Heart right ventricle (tissue), 16 donors: ENCODE data around the gene KDELR3. TPM values are rescaled to one million over a fixed set of nuclear protein-coding genes. Genes with fewer than 3 reads are reported as not detected.

ENCODE experiments used
- ATAC-seq, 8 donors: fragments of 200-7000 bp; cut with Tn5 transposase; one replicate each; pipeline ENCODE4 v1.9.1; 2020; ENCODE audit warnings: mild to moderate bottlenecking in 8 of 8, moderate library complexity in 8 of 8, moderate number of reproducible peaks in 1 of 8
- DNase-seq, 2 donors: peaks; one replicate each; pipeline ENCODE4 v3.0.0-alpha.2; 2020
- H3K27ac ChIP-seq, 10 donors: fragments of 200-600 bp; sonication (generic) in 2 of 10; one replicate each; pipeline versions ENCODE4 v1.5.0 to v1.8.0; 2020 to 2022; ENCODE audit warnings: mild to moderate bottlenecking in 3 of 10
- H3K27me3 ChIP-seq, 7 donors: fragments of 200-600 bp; one replicate each; pipeline ENCODE4 v1.8.0; 2021 to 2022; ENCODE audit warnings: mild to moderate bottlenecking in 2 of 7
- H3K36me3 ChIP-seq, 9 donors: fragments of 200-600 bp; sonication (generic) in 1 of 9; one replicate each; pipeline versions ENCODE4 v1.5.0 to v1.8.0; 2020 to 2022; ENCODE audit warnings: mild to moderate bottlenecking in 2 of 9
- H3K4me1 ChIP-seq, 9 donors: fragments of 200-600 bp; sonication (generic) in 1 of 9; one replicate each; pipeline versions ENCODE4 v1.5.0 to v1.8.0; 2020 to 2022; ENCODE audit warnings: mild to moderate bottlenecking in 4 of 9
- H3K4me3 ChIP-seq, 10 donors: fragments of 200-600 bp; sonication (generic) in 2 of 10; one replicate each; pipeline versions ENCODE4 v1.5.0 to v1.8.0; 2020 to 2022; ENCODE audit warnings: mild to moderate bottlenecking in 7 of 10, moderate library complexity in 2 of 10
- H3K9me3 ChIP-seq, 11 donors: fragments of 200-600 bp in 10 of 11; sonication (generic) in 2 of 11; one replicate each; pipeline versions ENCODE4 v1.5.0 to v1.8.0; 2013 to 2022; ENCODE audit warnings: mild to moderate bottlenecking in 2 of 11, control low read depth in 1 of 11, moderate library complexity in 1 of 11
- WGBS, 2 donors: extraction: QIAGEN DNeasy Blood & Tissue Kit; methylation state at CpG; one replicate each; pipeline ENCODE4 v1.1.7; 2013; ENCODE audit warnings: inconsistent platforms in 1 of 2; 5-methylcytosine and 5-hydroxymethylcytosine counted together
- intact Hi-C, 10 donors: fragments of 100-400 bp; cut with DNase I; formaldehyde crosslinking; loops; one replicate each; pipeline versions ENCODE4 v1.11.1 to v1.14.2; 2022
- polyA plus RNA-seq, 2 donors: library from polyadenylated mRNA; stranded (reverse); fragments of 200-250 nt; gene quantifications; one replicate each; pipeline ENCODE4 v1.2.3, GENCODE V29; 2013
- total RNA-seq, 10 donors: library from RNA; stranded (reverse); fragmentation: NEBNext Ultra II Directional in 3 of 10; extraction: Animal tissue kit (Norgen Biotek cat#: 25700) in 3 of 10; gene quantifications; one replicate each; pipeline versions ENCODE4 v1.2.1 to v1.2.4, GENCODE V29; 2021 to 2023
- TF ChIP-seq, protein P1 (sequence below), 9 donors: fragments of 200-600 bp; sonication (generic) in 2 of 9; IDR thresholded peaks; one replicate each; pipeline versions ENCODE4 v1.5.0 to v1.8.0; 2021 to 2022; ENCODE audit warnings: antibody characterized with exemption in 9 of 9, mild to moderate bottlenecking in 5 of 9, moderate library complexity in 1 of 9
- donor health status: Arrhythmogenic right ventricular cardiomyopathy.
- donor health status: ischemic (EF 13 %, LVEDD 7.1; RV severe dilation, severe dysfunction).
- donor health status: healthy with polysubstance abuse.
- donor health status: DM: no; HTN: yes; CAD: no.
- donor health status: DM: no; HTN: no; CAD: no.
- donor health status: ischemic (EF 25% LVEDD 6.9; RV normal size, moderate dysfunction).
- donor health status: ischemic (EF 25% LVEDD 5.7; RV mildly dilated, moderate dysfunction).
- donor health status: healthy.
- donor health status: DM: yes; HTN: yes; CAD: no.
- donor health status: Ischemic cardiomyopathy.
- donor health status: ischemic (EF 35%, LVEDD 5.7; RV mildly dilated, moderate dysfunction).
- donor health status: nonischemic (EF 11% LVEDD 7.7; RV severe dilation, severe dysfunction).
- donor health status: DM: yes; HTN: yes; CAD: no.
- donor health status: PGD.
- donor health status: ischemic (EF 29% LVEDD 5.4; RV normal size, mild dysfunction).
- donor health status: nonischemic (EF 23%, LVEDD 6.1; RV moderate dilation, normal function).

The KDELR3 gene
- total and polyA plus RNA-seq, 12 donors: 3.4 to 12.9 (median 9.0) TPM

DNA sequence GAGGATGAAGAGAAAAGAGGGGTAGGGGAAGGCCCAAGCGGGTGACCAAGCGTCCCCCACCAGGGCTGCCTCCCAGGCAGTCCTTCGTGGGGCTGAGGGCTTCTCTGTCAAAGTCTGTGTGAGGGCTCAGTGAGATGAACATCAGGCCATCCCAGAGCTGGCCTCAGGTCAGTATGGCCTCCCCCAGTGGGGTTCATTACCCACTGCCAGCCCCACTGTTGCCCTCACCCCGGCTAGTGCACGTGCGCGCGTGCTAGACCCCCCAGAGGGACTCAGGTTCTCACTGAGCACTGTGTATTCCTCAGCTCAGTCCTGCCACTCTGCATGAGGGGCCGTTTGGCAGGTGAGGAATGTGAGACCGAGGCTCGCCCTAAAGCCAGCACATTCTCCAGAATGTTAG is 3.3 kb downstream of the KDELR3 start:
- no peaks in the 10 kb centered on the region for H3K9me3 ChIP-seq
- no peak overlapping the region for H3K4me3 ChIP-seq
- ATAC-seq (no peak), DNase-seq (no peak)
- H3K27me3 ChIP-seq: peaks cover 0 to 29% (median 0%) of the 10 kb centered on the region in 7 donors
- H3K27ac ChIP-seq: no peak overlapping the region
- WGBS, 2 donors: 90 to 93% methylated on average over 11 of the region's 11 CpGs
- H3K4me1 ChIP-seq: peaks cover 0 to 19% (median 14%) of the 10 kb centered on the region in 9 donors
- intact Hi-C loops: loop anchor here in 1 of 10 donors (5.0 kb wide), 1 partner anchor 914 kb away; no protein-coding TSS in a partner anchor
- TF ChIP-seq, protein P1, sequence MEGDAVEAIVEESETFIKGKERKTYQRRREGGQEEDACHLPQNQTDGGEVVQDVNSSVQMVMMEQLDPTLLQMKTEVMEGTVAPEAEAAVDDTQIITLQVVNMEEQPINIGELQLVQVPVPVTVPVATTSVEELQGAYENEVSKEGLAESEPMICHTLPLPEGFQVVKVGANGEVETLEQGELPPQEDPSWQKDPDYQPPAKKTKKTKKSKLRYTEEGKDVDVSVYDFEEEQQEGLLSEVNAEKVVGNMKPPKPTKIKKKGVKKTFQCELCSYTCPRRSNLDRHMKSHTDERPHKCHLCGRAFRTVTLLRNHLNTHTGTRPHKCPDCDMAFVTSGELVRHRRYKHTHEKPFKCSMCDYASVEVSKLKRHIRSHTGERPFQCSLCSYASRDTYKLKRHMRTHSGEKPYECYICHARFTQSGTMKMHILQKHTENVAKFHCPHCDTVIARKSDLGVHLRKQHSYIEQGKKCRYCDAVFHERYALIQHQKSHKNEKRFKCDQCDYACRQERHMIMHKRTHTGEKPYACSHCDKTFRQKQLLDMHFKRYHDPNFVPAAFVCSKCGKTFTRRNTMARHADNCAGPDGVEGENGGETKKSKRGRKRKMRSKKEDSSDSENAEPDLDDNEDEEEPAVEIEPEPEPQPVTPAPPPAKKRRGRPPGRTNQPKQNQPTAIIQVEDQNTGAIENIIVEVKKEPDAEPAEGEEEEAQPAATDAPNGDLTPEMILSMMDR (IDR thresholded peaks at IDR 0.05): no peak
- peaks cover 0 to 8% (median 0%) of the 10 kb centered on the region in 9 donors for H3K36me3 ChIP-seq

DNA sequence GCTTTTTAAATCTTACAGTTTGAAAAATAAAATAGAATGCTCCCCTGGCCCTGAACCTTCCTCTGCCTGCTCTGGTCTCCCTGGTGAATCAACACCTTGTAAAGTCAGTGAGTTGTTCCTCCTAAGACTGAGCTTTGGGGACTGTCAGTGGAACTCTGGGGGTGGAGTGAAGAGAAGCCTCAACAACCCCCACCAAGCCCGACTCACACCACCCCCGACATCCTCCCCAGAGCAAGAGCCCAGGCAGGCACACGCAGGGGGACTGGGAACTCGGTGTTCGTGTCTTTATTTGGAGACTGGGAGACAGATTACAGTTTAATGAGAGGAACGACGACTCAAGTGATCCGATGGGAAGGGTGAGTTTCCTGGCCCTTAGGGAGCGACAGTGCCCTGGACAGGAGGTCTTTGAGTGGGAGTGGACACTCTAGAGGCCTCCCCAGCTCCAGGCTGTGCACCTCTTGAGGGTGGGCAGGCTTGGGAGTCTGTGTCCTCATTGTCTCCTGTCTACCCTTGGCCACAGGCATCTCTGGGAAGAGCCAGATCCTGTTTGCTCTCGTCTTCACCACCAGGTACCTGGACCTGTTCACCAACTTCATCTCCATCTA is 6.2 kb downstream of the KDELR3 start:
- no peak for ATAC-seq
- TF ChIP-seq, protein P1 (IDR thresholded peaks at IDR 0.05): no peak
- Histone ChIP-seq H3K27me3 (peaks cover 0 to under 1% (median 0%) of the 10 kb centered on the region in 7 donors), H3K27ac (no peak overlapping the region), H3K4me1 (peaks cover 0 to 3% (median 0%) of the 10 kb centered on the region in 9 donors), H3K4me3 (no peak overlapping the region), H3K36me3 (peaks cover 0 to 28% (median 0%) of the 10 kb centered on the region in 9 donors), H3K9me3 (no peaks in the 10 kb centered on the region)
- WGBS, 2 donors: 71 to 72% methylated on average over 10 of the region's 10 CpGs
- intact Hi-C loops: loop anchor here in 1 of 10 donors (5.0 kb wide), 1 partner anchor 917 kb away; no protein-coding TSS in a partner anchor
- no peak for DNase-seq

- Histone ChIP-seq H3K27me3 (no peaks in the 10 kb centered on the region), H3K9me3 (no peaks in the 10 kb centered on the region), H3K36me3 (peaks cover 0 to 63% (median 27%) of the 10 kb centered on the region in 9 donors), H3K27ac (no peak overlapping the region), H3K4me3 (no peak overlapping the region), H3K4me1 (peaks cover 0 to 13% (median 0%) of the 10 kb centered on the region in 9 donors)
- intact Hi-C loops: no loop called here
- WGBS, 2 donors: 87 to 88% methylated on average over 1 of the region's 1 CpG
- no peak for DNase-seq
- TF ChIP-seq, protein P1 (IDR thresholded peaks at IDR 0.05): no peak
- no peak for ATAC-seq
Measured at GRCh38 chr22:38477585-38477984, 9.7 kb downstream of the KDELR3 start.

DNA sequence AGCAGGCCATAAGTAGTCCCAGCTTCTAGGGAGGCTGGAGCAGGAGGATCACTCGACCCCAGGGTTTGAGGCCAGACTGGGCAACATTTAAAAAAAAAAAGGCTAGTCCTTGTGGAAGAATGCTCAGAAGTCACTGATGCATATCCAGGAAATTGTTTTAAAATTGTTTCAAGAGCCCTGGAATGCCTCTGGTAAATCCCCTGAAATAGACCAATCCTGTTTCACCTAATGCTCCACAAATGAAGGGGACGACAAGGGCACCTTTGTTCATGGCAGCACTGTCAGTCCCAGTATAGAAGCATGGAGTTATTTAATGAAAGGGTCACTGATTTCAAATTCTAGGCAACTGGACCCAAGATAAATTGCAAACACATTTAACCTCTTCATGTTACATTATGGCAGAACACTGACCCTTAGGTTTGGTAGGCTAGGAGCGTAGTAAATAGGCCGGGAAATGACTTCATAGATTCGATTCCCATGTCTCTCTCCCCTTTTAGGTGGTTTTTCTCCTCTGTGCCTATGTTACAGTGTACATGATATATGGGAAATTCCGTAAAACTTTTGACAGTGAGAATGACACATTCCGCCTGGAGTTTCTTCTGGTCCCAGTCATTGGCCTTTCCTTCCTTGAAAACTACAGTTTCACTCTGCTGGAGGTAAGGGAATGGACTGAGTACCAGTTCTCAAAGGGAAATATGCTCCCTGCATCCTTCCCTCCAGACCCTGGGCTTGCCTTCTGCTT is 11.4 kb downstream of the KDELR3 start:
- H3K9me3 ChIP-seq: no peaks in the 10 kb centered on the region
- ATAC-seq (no peak), DNase-seq (no peak)
- TF ChIP-seq, protein P1 (IDR thresholded peaks at IDR 0.05): no peak
- 75 to 76% methylated on average over 7 of the region's 7 CpGs for WGBS, 2 donors
- H3K27me3 ChIP-seq: no peaks in the 10 kb centered on the region
- H3K27ac ChIP-seq: peak overlapping the region in 4 of 10 donors; percentile 5 to 49 (median 12)
- intact Hi-C loops: no loop called here
- H3K36me3 ChIP-seq: peaks cover 0 to 77% (median 43%) of the 10 kb centered on the region in 9 donors
- H3K4me1 ChIP-seq: peaks cover 0 to 13% (median 0%) of the 10 kb centered on the region in 9 donors
- H3K4me3 ChIP-seq: no peak overlapping the region
